ENCODE measurements around the gene NFASC. TPM values are rescaled to one million over a fixed set of nuclear protein-coding genes. Genes with fewer than 3 reads are reported as not detected.

Gene NFASC
- total and polyA plus RNA-seq, 2 experiments from 2014 or later = 0.75 to 2.2 TPM

DNA sequence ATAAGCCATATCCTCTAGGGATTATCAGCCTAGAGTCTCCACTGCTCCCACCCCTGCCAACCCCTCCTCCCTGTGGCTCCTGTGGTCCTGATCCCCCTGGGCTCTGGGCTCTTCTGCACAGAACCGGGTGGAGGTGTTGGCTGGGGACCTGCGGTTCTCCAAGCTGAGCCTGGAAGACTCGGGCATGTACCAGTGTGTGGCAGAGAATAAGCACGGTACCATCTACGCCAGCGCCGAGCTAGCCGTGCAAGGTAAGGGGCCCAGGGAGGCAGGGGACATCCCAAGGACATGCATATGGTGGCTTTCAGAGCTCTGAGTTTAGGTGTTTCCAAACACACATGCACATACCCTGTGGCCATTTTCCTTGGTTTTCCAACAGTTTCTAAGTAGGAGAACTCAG lies 191.7 kb downstream of the NFASC start:
- Histone ChIP-seq H2AFZ (no peak overlapping the region), H3K9me3 (ENCODE audit: low read depth) (no peaks in the 10 kb centered on the region), H3K36me3 (replicated peaks; ENCODE audit: insufficient read depth, low read depth) (no peaks in the 10 kb centered on the region), H3K4me3 (no peak overlapping the region), H3K27ac (no peak overlapping the region), H3K9me2 (replicated peaks; ENCODE audit: insufficient read depth) (no peaks in the 10 kb centered on the region), H3K4me1 (ENCODE audit: insufficient read depth) (no peaks in the 10 kb centered on the region), H4K20me1 (ENCODE audit: insufficient read depth, poor library complexity, severe bottlenecking) (no peaks in the 10 kb centered on the region), H3K79me2 (no peaks in the 10 kb centered on the region), H3K4me2 (no peak overlapping the region), H3K27me3 (no peaks in the 10 kb centered on the region)
- 99% methylated on average over 8 of the region's 8 CpGs for WGBS (ENCODE audit: low lambda C conversion rate, missing lambda C conversion rate)
- TF ChIP-seq EZH2phosphoT487 (IDR thresholded peaks at IDR 0.05; ENCODE audit: low read depth, severe bottlenecking, unreplicated experiment) = no peak
- TF ChIP-seq, protein P1, sequence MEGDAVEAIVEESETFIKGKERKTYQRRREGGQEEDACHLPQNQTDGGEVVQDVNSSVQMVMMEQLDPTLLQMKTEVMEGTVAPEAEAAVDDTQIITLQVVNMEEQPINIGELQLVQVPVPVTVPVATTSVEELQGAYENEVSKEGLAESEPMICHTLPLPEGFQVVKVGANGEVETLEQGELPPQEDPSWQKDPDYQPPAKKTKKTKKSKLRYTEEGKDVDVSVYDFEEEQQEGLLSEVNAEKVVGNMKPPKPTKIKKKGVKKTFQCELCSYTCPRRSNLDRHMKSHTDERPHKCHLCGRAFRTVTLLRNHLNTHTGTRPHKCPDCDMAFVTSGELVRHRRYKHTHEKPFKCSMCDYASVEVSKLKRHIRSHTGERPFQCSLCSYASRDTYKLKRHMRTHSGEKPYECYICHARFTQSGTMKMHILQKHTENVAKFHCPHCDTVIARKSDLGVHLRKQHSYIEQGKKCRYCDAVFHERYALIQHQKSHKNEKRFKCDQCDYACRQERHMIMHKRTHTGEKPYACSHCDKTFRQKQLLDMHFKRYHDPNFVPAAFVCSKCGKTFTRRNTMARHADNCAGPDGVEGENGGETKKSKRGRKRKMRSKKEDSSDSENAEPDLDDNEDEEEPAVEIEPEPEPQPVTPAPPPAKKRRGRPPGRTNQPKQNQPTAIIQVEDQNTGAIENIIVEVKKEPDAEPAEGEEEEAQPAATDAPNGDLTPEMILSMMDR (IDR thresholded peaks at IDR 0.05; ENCODE audit: poor library complexity) = no peak
- TF ChIP-seq EZH2 (IDR thresholded peaks at IDR 0.05; ENCODE audit: borderline replicate concordance) = no peak
- no peak for DNase-seq (ENCODE audit: low spot score)

DNA sequence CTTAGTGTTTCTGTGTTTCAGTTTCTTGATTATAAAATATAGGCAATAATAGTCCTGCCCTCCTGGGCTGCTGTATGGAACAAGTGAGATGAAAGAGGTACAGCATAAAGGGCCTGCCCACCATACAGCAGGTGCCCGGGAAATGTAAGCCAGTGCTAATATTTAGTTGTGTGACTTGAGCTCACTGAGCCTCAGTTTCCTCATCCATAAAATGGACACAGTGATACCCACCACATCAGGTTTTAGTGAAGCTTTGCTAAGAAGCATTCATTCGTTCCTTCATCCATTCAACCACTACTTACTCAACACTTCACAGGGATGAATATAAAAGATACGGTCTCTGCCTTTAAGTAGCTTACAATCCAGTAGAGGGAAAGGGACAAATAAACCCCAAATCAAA lies 192.2 kb downstream of the NFASC start:
- no peak overlapping the region for H3K4me2 ChIP-seq
- 96% methylated on average over 3 of the region's 3 CpGs for WGBS (ENCODE audit: low lambda C conversion rate, missing lambda C conversion rate)
- no peak for DNase-seq (ENCODE audit: low spot score)
- H3K4me1 ChIP-seq (ENCODE audit: insufficient read depth) = no peaks in the 10 kb centered on the region
- no peak overlapping the region for H3K27ac ChIP-seq
- H3K9me3 ChIP-seq (ENCODE audit: low read depth) = no peaks in the 10 kb centered on the region
- no peaks in the 10 kb centered on the region for H3K79me2 ChIP-seq
- no peaks in the 10 kb centered on the region for H3K36me3 ChIP-seq (replicated peaks; ENCODE audit: insufficient read depth, low read depth)
- no peak overlapping the region for H2AFZ ChIP-seq
- TF ChIP-seq, protein P1 (IDR thresholded peaks at IDR 0.05; ENCODE audit: poor library complexity) = no peak
- TF ChIP-seq EZH2 (IDR thresholded peaks at IDR 0.05; ENCODE audit: borderline replicate concordance) (no peak), EZH2phosphoT487 (IDR thresholded peaks at IDR 0.05; ENCODE audit: low read depth, severe bottlenecking, unreplicated experiment) (no peak)
- no peaks in the 10 kb centered on the region for H3K9me2 ChIP-seq (replicated peaks; ENCODE audit: insufficient read depth)
- no peaks in the 10 kb centered on the region for H3K27me3 ChIP-seq
- H3K4me3 ChIP-seq = no peak overlapping the region
- H4K20me1 ChIP-seq (ENCODE audit: insufficient read depth, poor library complexity, severe bottlenecking) = no peaks in the 10 kb centered on the region

DNA sequence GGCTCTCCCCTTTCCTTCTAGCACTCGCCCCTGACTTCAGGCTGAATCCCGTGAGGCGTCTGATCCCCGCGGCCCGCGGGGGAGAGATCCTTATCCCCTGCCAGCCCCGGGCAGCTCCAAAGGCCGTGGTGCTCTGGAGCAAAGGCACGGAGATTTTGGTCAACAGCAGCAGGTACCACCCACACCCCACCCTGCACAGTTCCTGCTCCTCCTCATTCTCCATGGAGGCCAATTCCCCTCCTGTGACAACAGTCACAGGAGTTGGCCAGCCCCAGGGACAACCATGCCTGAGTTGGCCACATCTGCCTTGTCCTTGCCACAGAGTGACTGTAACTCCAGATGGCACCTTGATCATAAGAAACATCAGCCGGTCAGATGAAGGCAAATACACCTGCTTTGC lies 193.6 kb downstream of the NFASC start:
- H3K27me3 ChIP-seq = no peaks in the 10 kb centered on the region
- no peak overlapping the region for H3K4me3 ChIP-seq
- no peaks in the 10 kb centered on the region for H4K20me1 ChIP-seq (ENCODE audit: insufficient read depth, poor library complexity, severe bottlenecking)
- H3K36me3 ChIP-seq (replicated peaks; ENCODE audit: insufficient read depth, low read depth) = no peaks in the 10 kb centered on the region
- WGBS (ENCODE audit: low lambda C conversion rate, missing lambda C conversion rate) = 85% methylated on average over 10 of the region's 11 CpGs
- no peaks in the 10 kb centered on the region for H3K4me1 ChIP-seq (ENCODE audit: insufficient read depth)
- DNase-seq (ENCODE audit: low spot score) = no peak
- no peaks in the 10 kb centered on the region for H3K79me2 ChIP-seq
- no peaks in the 10 kb centered on the region for H3K9me2 ChIP-seq (replicated peaks; ENCODE audit: insufficient read depth)
- no peak overlapping the region for H3K4me2 ChIP-seq
- no peak for TF ChIP-seq EZH2 (IDR thresholded peaks at IDR 0.05; ENCODE audit: borderline replicate concordance)
- TF ChIP-seq, protein P1 (IDR thresholded peaks at IDR 0.05; ENCODE audit: poor library complexity) = no peak
- TF ChIP-seq EZH2phosphoT487 (IDR thresholded peaks at IDR 0.05; ENCODE audit: low read depth, severe bottlenecking, unreplicated experiment) = no peak
- no peaks in the 10 kb centered on the region for H3K9me3 ChIP-seq (ENCODE audit: low read depth)
- no peak overlapping the region for H2AFZ ChIP-seq
- no peak overlapping the region for H3K27ac ChIP-seq

Data from hepatocyte (in vitro differentiated cells).